GM13976 (cell line): ENCODE measurements around the gene SELE.

Experiments
- DNase-seq: peaks from one replicate; pipeline ENCODE4 v3.0.0; 2012; ENCODE audit warnings: low spot score
- in situ Hi-C: fragments of 300-500 bp; cut with MboI; formaldehyde crosslinking; loops from one replicate; pipeline ENCODE4 v1.12.0; 2022; ENCODE audit warnings: low sequenced_read_pairs, mixed read lengths, inconsistent platforms; ENCODE audit not compliant: unreplicated experiment
- TF ChIP-seq, protein P1 (sequence below): IDR thresholded peaks from 2 replicates; pipeline ENCODE4 v1.5.1; 2012; ENCODE audit warnings: borderline replicate concordance, mild to moderate bottlenecking; ENCODE audit not compliant: insufficient read depth; ENCODE audit errors: extremely low read depth, missing control alignments, control extremely low read depth

SELE gene

GRCh38 chr1:169679692-169680091 is 54.2 kb downstream of the SELE start:
- TF ChIP-seq, protein P1, sequence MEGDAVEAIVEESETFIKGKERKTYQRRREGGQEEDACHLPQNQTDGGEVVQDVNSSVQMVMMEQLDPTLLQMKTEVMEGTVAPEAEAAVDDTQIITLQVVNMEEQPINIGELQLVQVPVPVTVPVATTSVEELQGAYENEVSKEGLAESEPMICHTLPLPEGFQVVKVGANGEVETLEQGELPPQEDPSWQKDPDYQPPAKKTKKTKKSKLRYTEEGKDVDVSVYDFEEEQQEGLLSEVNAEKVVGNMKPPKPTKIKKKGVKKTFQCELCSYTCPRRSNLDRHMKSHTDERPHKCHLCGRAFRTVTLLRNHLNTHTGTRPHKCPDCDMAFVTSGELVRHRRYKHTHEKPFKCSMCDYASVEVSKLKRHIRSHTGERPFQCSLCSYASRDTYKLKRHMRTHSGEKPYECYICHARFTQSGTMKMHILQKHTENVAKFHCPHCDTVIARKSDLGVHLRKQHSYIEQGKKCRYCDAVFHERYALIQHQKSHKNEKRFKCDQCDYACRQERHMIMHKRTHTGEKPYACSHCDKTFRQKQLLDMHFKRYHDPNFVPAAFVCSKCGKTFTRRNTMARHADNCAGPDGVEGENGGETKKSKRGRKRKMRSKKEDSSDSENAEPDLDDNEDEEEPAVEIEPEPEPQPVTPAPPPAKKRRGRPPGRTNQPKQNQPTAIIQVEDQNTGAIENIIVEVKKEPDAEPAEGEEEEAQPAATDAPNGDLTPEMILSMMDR = no peak
- in situ Hi-C loops = no loop called here
- DNase-seq = no peak

DNA sequence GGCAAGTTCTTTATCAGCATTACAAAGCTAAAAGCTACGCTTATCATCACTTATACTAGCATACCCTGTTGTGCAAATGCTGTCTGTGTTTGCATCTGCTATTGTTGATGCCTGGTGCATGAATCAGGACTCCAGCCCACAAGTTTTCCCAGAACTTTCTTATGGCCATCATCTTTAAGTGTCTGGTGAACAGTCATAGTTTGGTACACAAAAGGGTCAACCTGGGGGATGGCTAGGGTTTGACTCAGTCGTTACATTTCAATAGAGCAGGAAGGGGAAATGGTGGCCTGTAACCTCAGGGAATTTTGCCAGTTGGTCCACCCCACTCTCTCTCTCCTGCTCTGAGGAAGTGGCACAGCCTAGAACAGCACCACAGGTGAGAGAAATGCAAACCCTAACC is 57.9 kb downstream of the SELE start:
- in situ Hi-C loops = no loop called here
- TF ChIP-seq, protein P1 = no peak
- no peak for DNase-seq
